GM12878 (cell line): ENCODE data around the gene TMEM256. TPM values are rescaled to one million over a fixed set of nuclear protein-coding genes. Genes with fewer than 3 reads are reported as not detected.

Experiments
- ATAC-seq: fragments of 200-7000 bp; cut with Tn5 transposase; 3 replicates; pipeline ENCODE4 v1.9.1; 2020; ENCODE audit warnings: mild to moderate bottlenecking, moderate library complexity
- BruUV-seq: library from RNA; stranded (reverse); fragments of 400-500 nt; replicated peaks from 2 replicates; lab custom pipeline; 2021; lab: Mats Ljungman, UMichigan
- CTCF ChIA-PET: fragments of 300-600 bp; sonication (Branson Sonifier 250); formaldehyde crosslinking; extraction: SDS; loops from one replicate; lab custom pipeline; 2021; ENCODE audit warnings: inconsistent platforms; lab: Yijun Ruan, JAX
- POLR2A ChIA-PET: fragments of 350-600 bp; formaldehyde crosslinking; extraction: SDS; loops from one replicate; lab custom pipeline; 2021; ENCODE audit warnings: inconsistent platforms; lab: Charles Lee
- RAD21 ChIA-PET: fragments of 300-600 bp; sonication (Branson Sonifier 250); formaldehyde crosslinking; loops from one replicate; lab custom pipeline; 2023; ENCODE audit warnings: antibody characterized with exemption; ENCODE audit not compliant: unreplicated experiment; lab: Charles Lee
- SMC1A ChIA-PET: fragments of 300-600 bp; sonication (Branson Sonifier 250); formaldehyde crosslinking; loops from one replicate; lab custom pipeline; 2023; ENCODE audit not compliant: unreplicated experiment, uncharacterized antibody; lab: Charles Lee
- DNase-seq: peaks from one replicate; pipeline ENCODE4 v3.0.0-alpha.2; 2011; ENCODE audit warnings: low read depth, low spot score
- FAIRE-seq: peaks from 3 replicates; lab custom pipeline; 2011; peaks lifted over from hg19 to GRCh38; lab: Jason Lieb, UNC
- H2AFZ ChIP-seq: 2 replicates; pipeline ENCODE4 v1.6.0; 2011; ENCODE audit warnings: low read depth, low read length, control low read depth; ENCODE audit not compliant: control insufficient read depth
- H3K27ac ChIP-seq: 2 replicates; pipeline ENCODE4 v1.5.1; 2011; ENCODE audit warnings: control low read depth; ENCODE audit not compliant: control insufficient read depth, insufficient read depth
- H3K27me3 ChIP-seq, 2 experiments: replicated peaks in 1 of 2; 2 replicates each; pipeline versions ENCODE4 v1.6.0 to v1.6.1; 2011; ENCODE audit warnings: low read length in 1 of 2; ENCODE audit not compliant: control insufficient read depth in 2 of 2, insufficient read depth in 2 of 2
- H3K36me3 ChIP-seq, 2 experiments: 2 replicates each; pipeline ENCODE4 v1.5.1; 2011; ENCODE audit warnings: low read length in 1 of 2; ENCODE audit not compliant: control insufficient read depth in 2 of 2, insufficient read depth in 2 of 2
- H3K4me1 ChIP-seq: 2 replicates; pipeline ENCODE4 v1.6.1; 2011; ENCODE audit warnings: mild to moderate bottlenecking, low read length, moderate library complexity, mixed read lengths; ENCODE audit not compliant: control insufficient read depth, insufficient read depth
- H3K4me2 ChIP-seq: 2 replicates; pipeline ENCODE4 v1.6.0; 2011; ENCODE audit warnings: control low read depth; ENCODE audit not compliant: control insufficient read depth, insufficient read depth
- H3K4me3 ChIP-seq: fragments of 200-600 bp; sonication (generic); 2 replicates; pipeline ENCODE4 v1.5.1; 2016
- H3K79me2 ChIP-seq: 2 replicates; pipeline ENCODE4 v1.6.0; 2011; ENCODE audit warnings: low read length; ENCODE audit not compliant: control insufficient read depth, insufficient read depth
- H3K9ac ChIP-seq: 2 replicates; pipeline ENCODE4 v1.8.0; 2011; ENCODE audit warnings: low read length, control low read depth, mixed read lengths; ENCODE audit not compliant: control insufficient read depth, insufficient read depth
- H3K9me3 ChIP-seq: replicated peaks from 3 replicates; pipeline ENCODE4 v1.5.1; 2011; ENCODE audit warnings: mild to moderate bottlenecking, low read length; ENCODE audit not compliant: control insufficient read depth, insufficient read depth
- H4K20me1 ChIP-seq: 2 replicates; pipeline ENCODE4 v1.6.0; 2011; ENCODE audit not compliant: control insufficient read depth, insufficient read depth
- BHLHE40 ChIP-seq, 2 experiments: fragments of 450-650 bp in 1 of 2; IDR thresholded peaks; 2 replicates each; pipeline ENCODE4 v1.6.1; 2011 to 2017; ENCODE audit warnings: low read depth in 2 of 2, borderline replicate concordance in 1 of 2, improper control_type of control experiment in 1 of 2, low read length in 1 of 2, mild to moderate bottlenecking in 1 of 2
- BMI1 ChIP-seq: fragments of 450-650 bp; IDR thresholded peaks from 2 replicates; pipeline ENCODE4 v1.6.1; 2016; ENCODE audit warnings: mild to moderate bottlenecking, moderate library complexity, borderline replicate concordance
- CHD1 ChIP-seq: IDR thresholded peaks from 2 replicates; pipeline ENCODE4 v1.6.1; 2012; ENCODE audit warnings: low read depth, low read length, improper control_type of control experiment
- CREB1 ChIP-seq: IDR thresholded peaks from 2 replicates; pipeline ENCODE4 v1.6.1; 2012; ENCODE audit warnings: low read depth, mild to moderate bottlenecking, inconsistent platforms
- HDAC6 ChIP-seq: fragments of 200-600 bp; sonication (generic); IDR thresholded peaks from one replicate; pipeline ENCODE4 v1.8.0; 2017; ENCODE audit warnings: antibody characterized with exemption; ENCODE audit not compliant: unreplicated experiment
- HDGF ChIP-seq: fragments of 450-650 bp; IDR thresholded peaks from 2 replicates; pipeline ENCODE4 v1.6.1; 2016; ENCODE audit warnings: antibody characterized with exemption
- LARP7 ChIP-seq: fragments of 450-650 bp; IDR thresholded peaks from 2 replicates; pipeline ENCODE4 v1.6.1; 2017; ENCODE audit warnings: mild to moderate bottlenecking
- MTA2 ChIP-seq: fragments of 450-650 bp; IDR thresholded peaks from 2 replicates; pipeline ENCODE4 v1.6.1; 2016; ENCODE audit warnings: low read depth, mild to moderate bottlenecking, moderate library complexity
- MXI1 ChIP-seq: fragments of 150-350 bp; IDR thresholded peaks from 2 replicates; pipeline ENCODE4 v1.6.1; 2011; ENCODE audit warnings: low read depth, mild to moderate bottlenecking, inconsistent platforms, low read length, improper control_type of control experiment
- NBN ChIP-seq: fragments of 450-650 bp; IDR thresholded peaks from 2 replicates; pipeline ENCODE4 v1.6.1; 2016
- RCOR1 ChIP-seq: conservative IDR thresholded peaks from 2 replicates; pipeline ENCODE4 v1.6.1; 2012; ENCODE audit warnings: low read depth, low read length, improper control_type of control experiment
- WGBS: methylation state at CpG from one replicate; pipeline ENCODE4 v1.1.6; 2016; ENCODE audit warnings: low lambda C conversion rate; ENCODE audit not compliant: insufficient replicate concordance, insufficient coverage; ENCODE audit errors: missing lambda C conversion rate; 5-methylcytosine and 5-hydroxymethylcytosine counted together
- in situ Hi-C: fragments of 300-500 bp; cut with MboI; formaldehyde crosslinking; loops from 9 replicates; pipeline ENCODE4 v1.14.3; 2018; ENCODE audit warnings: mixed read lengths
- intact Hi-C: fragments of 100-400 bp; cut with micrococcal nuclease; formaldehyde crosslinking; loops from one replicate; pipeline ENCODE4 v1.14.2; 2022; ENCODE audit not compliant: unreplicated experiment
- polyA plus RNA-seq, 11 experiments: library from polyadenylated mRNA; depleted of rRNA in 4 of 11; unstranded in 6 of 11; stranded (reverse) in 5 of 11; fragments of >200 nt; fragmentation: Nextera tagmentation in 4 of 11; fragmentation: Illumina TruSeq in 1 of 11; extraction: Ambion mirVana in 4 of 11; extraction: Trizol in 1 of 11; gene quantifications; 1 replicate in 1 of 11; 2 replicates in 10 of 11; pipeline versions ENCODE4 v1.2.1 to v1.2.3, GENCODE V29; 2011 to 2016; ENCODE audit warnings: inconsistent platforms in 2 of 11, missing spikeins in 2 of 11, low read depth in 1 of 11
- total RNA-seq, 4 experiments: library from RNA; depleted of rRNA in 3 of 4; stranded (reverse); fragments of >200 nt in 3 of 4; fragmentation: Illumina TruSeq in 1 of 4; extraction: Trizol in 1 of 4; gene quantifications; 2 replicates each; pipeline versions ENCODE4 v1.2.1 to v1.2.3, GENCODE V29; 2013 to 2021

Gene TMEM256
- total and polyA plus RNA-seq, 10 of the 15 experiments (the other 5 are each of a cell fraction or from before 2014, with no cell fraction given) = 57.3 to 342 (median 95.7) TPM

- SMC1A ChIA-PET = interaction anchor here (0.6 to 2.4 kb wide), 5 partner anchors 18 to 333 kb away, joined by 3 to 9 read pairs (median 4); partner anchors contain the start of genes ACAP1 and TP53
- Histone ChIP-seq H4K20me1 (no peaks in the 10 kb centered on the region), H3K27me3 (no peaks in the 10 kb centered on the region), H3K36me3 (no peaks in the 10 kb centered on the region), H3K9me3 (no peaks in the 10 kb centered on the region), H3K4me2 (peak overlapping the region; percentile 30; the same call in 1 of the 2 replicates), H3K4me3 (no peak overlapping the region), H3K9ac (0 out of 2 replicates have a peak overlapping the region, but pooled peaks have one; percentile 14), H3K4me1 (peaks cover 23% of the 10 kb centered on the region), H2AFZ (no peak overlapping the region), H3K27ac (no peak overlapping the region), H3K79me2 (peaks cover 7% of the 10 kb centered on the region)
- in situ Hi-C loops (no loop called here), intact Hi-C loops (loop anchor here (5.0 kb wide), 1 partner anchor 83 kb away; the partner anchor contains the start of genes FGF11 and TMEM102)
- FAIRE-seq = no peak
- CTCF ChIA-PET = interaction anchor here (0.6 to 4.0 kb wide), 13 partner anchors 9 to 334 kb away, joined by 3 to 58 read pairs (median 9); partner anchors contain the start of genes SENP3, SOX15, TMEM102 and TNFSF13
- TF ChIP-seq MXI1 (peak; percentile 59; the same call in 1 of the 2 replicates), BHLHE40 (IDR thresholded peaks at IDR 0.05; ENCODE audit: borderline replicate concordance in 1 of 2, low read depth in 2 of 2, low read length in 1 of 2) (peak in 1 of 2 experiments; percentile 23; a peak in 1 of 4 replicates), NBN (0 out of 2 replicates have a peak, but pooled peaks have one; percentile 45), HDAC6 (no peak), LARP7 (0 out of 2 replicates have a peak, but pooled peaks have one; percentile 24), CHD1 (no peak), BMI1 (peak; percentile 89), CREB1 (peak; percentile 53; the same call in 1 of the 2 replicates), MTA2 (peak; percentile 61; the same call in 1 of the 2 replicates), RCOR1 (no peak), HDGF (peak; percentile 73; the same call in 1 of the 2 replicates)
- POLR2A ChIA-PET = interaction anchor here (0.6 to 1.3 kb wide), 7 partner anchors 18 to 319 kb away, joined by 3 to 6 read pairs (median 3); partner anchors contain the start of genes ACAP1, GPS2, NEURL4 and SLC2A4
- RAD21 ChIA-PET = interaction anchor here (0.5 to 3.6 kb wide), 9 partner anchors 8 to 333 kb away, joined by 3 to 31 read pairs (median 3); partner anchors contain the start of genes ACAP1, NEURL4, TMEM102 and TMEM256
- no TSS peak for BruUV-seq
- no peak for ATAC-seq
- DNase-seq = no peak
- WGBS = 37% methylated on average over 9 of the region's 9 CpGs
These were observed 49.5 kb downstream of the TMEM256 start for GRCh38 chr17:7354262-7354843.

Other genes starting within 250 kb of the TMEM256 start
Only the 7 nearest of the 39 such genes appear.
- 0.54 and 1.1 TPM in 2 replicates for gene TNK1, start 23.0 kb downstream of the TMEM256 start, total RNA-seq (2014; rRNA removed)
- gene TNK1, start 23.0 kb downstream of the TMEM256 start, total RNA-seq (2014; rRNA removed; fragmentation: Illumina TruSeq; extraction: Trizol) = 0.18 and 0.94 TPM in 2 replicates
- 0.77 and 2.0 TPM in 2 replicates for gene TNK1, start 23.0 kb downstream of the TMEM256 start, total RNA-seq (2021)
- 0.19 and 0.22 TPM in 2 replicates for gene TNK1, start 23.0 kb downstream of the TMEM256 start, polyA plus RNA-seq (2011; rRNA removed)
- 0.21 and 0.60 TPM in 2 replicates for gene TNK1, start 23.0 kb downstream of the TMEM256 start, polyA plus RNA-seq (2014; fragmentation: Illumina TruSeq; extraction: Trizol)
- under 1 TPM; 0.06 to 0.11 TPM for gene TNK1, start 23.0 kb downstream of the TMEM256 start, polyA plus RNA-seq (2014; fragmentation: Nextera tagmentation; extraction: Ambion mirVana)
- gene TNK1, start 23.0 kb downstream of the TMEM256 start, polyA plus RNA-seq (2014; rRNA removed) = 1.0 and 2.5 TPM in 2 replicates
- gene TNK1, start 23.0 kb downstream of the TMEM256 start, polyA plus RNA-seq (2016; fragmentation: Nextera tagmentation; extraction: Ambion mirVana) = 1 to 10 TPM in 1 of 2 experiments, under 1 TPM in 1; 0.63 to 1.2 TPM
- 37.3 and 42.9 TPM in 2 replicates for gene PLSCR3, start 9.6 kb downstream of the TMEM256 start, total RNA-seq (2014; rRNA removed)
- gene PLSCR3, start 9.6 kb downstream of the TMEM256 start, total RNA-seq (2014; rRNA removed; fragmentation: Illumina TruSeq; extraction: Trizol) = 13.0 and 14.0 TPM in 2 replicates
- gene PLSCR3, start 9.6 kb downstream of the TMEM256 start, total RNA-seq (2021) = 44.2 and 45.6 TPM in 2 replicates
- 3.7 and 9.9 TPM in 2 replicates for gene PLSCR3, start 9.6 kb downstream of the TMEM256 start, polyA plus RNA-seq (2011; rRNA removed)
- 16.9 and 43.8 TPM in 2 replicates for gene PLSCR3, start 9.6 kb downstream of the TMEM256 start, polyA plus RNA-seq (2014; fragmentation: Illumina TruSeq; extraction: Trizol)
- gene PLSCR3, start 9.6 kb downstream of the TMEM256 start, polyA plus RNA-seq (2014; fragmentation: Nextera tagmentation; extraction: Ambion mirVana) = 10 to 100 TPM; 12.7 to 12.8 TPM
- 50.1 and 54.2 TPM in 2 replicates for gene PLSCR3, start 9.6 kb downstream of the TMEM256 start, polyA plus RNA-seq (2014; rRNA removed)
- 10 to 100 TPM; 46.7 to 51.4 TPM for gene PLSCR3, start 9.6 kb downstream of the TMEM256 start, polyA plus RNA-seq (2016; fragmentation: Nextera tagmentation; extraction: Ambion mirVana)
- 0.11 TPM in 1 of 2 replicates, not detected in the other for gene NLGN2, start 3.7 kb upstream of the TMEM256 start, total RNA-seq (2014; rRNA removed)
- gene NLGN2, start 3.7 kb upstream of the TMEM256 start, total RNA-seq (2014; rRNA removed; fragmentation: Illumina TruSeq; extraction: Trizol) = 0.04 TPM in 1 of 2 replicates, not detected in the other
- 0.87 and 1.2 TPM in 2 replicates for gene NLGN2, start 3.7 kb upstream of the TMEM256 start, total RNA-seq (2021)
- 0.12 and 0.14 TPM in 2 replicates for gene NLGN2, start 3.7 kb upstream of the TMEM256 start, polyA plus RNA-seq (2011; rRNA removed)
- 0.11 and 0.32 TPM in 2 replicates for gene NLGN2, start 3.7 kb upstream of the TMEM256 start, polyA plus RNA-seq (2014; fragmentation: Illumina TruSeq; extraction: Trizol)
- under 1 TPM; 0.02 to 0.05 TPM for gene NLGN2, start 3.7 kb upstream of the TMEM256 start, polyA plus RNA-seq (2014; fragmentation: Nextera tagmentation; extraction: Ambion mirVana)
- 0.39 and 0.58 TPM in 2 replicates for gene NLGN2, start 3.7 kb upstream of the TMEM256 start, polyA plus RNA-seq (2014; rRNA removed)
- gene NLGN2, start 3.7 kb upstream of the TMEM256 start, polyA plus RNA-seq (2016; fragmentation: Nextera tagmentation; extraction: Ambion mirVana) = under 1 TPM in 1 of 2 experiments, not detected in 1; 0.08 TPM
- not detected in 2 replicates for gene SPEM1, start 16.2 kb upstream of the TMEM256 start, total RNA-seq (2014; rRNA removed)
- not detected in 2 replicates for gene SPEM1, start 16.2 kb upstream of the TMEM256 start, total RNA-seq (2014; rRNA removed; fragmentation: Illumina TruSeq; extraction: Trizol)
- not detected in 2 replicates for gene SPEM1, start 16.2 kb upstream of the TMEM256 start, total RNA-seq (2021)
- not detected in 2 replicates for gene SPEM1, start 16.2 kb upstream of the TMEM256 start, polyA plus RNA-seq (2011; rRNA removed)
- not detected in 2 replicates for gene SPEM1, start 16.2 kb upstream of the TMEM256 start, polyA plus RNA-seq (2014; fragmentation: Illumina TruSeq; extraction: Trizol)
- not detected for gene SPEM1, start 16.2 kb upstream of the TMEM256 start, polyA plus RNA-seq (2014; fragmentation: Nextera tagmentation; extraction: Ambion mirVana)
- not detected in 2 replicates for gene SPEM1, start 16.2 kb upstream of the TMEM256 start, polyA plus RNA-seq (2014; rRNA removed)
- not detected for gene SPEM1, start 16.2 kb upstream of the TMEM256 start, polyA plus RNA-seq (2016; fragmentation: Nextera tagmentation; extraction: Ambion mirVana)
- not detected in 2 replicates for gene SPEM2, start 21.5 kb upstream of the TMEM256 start, total RNA-seq (2014; rRNA removed)
- gene SPEM2, start 21.5 kb upstream of the TMEM256 start, total RNA-seq (2014; rRNA removed; fragmentation: Illumina TruSeq; extraction: Trizol) = not detected in 2 replicates
- gene SPEM2, start 21.5 kb upstream of the TMEM256 start, total RNA-seq (2021) = not detected in 2 replicates
- not detected in 2 replicates for gene SPEM2, start 21.5 kb upstream of the TMEM256 start, polyA plus RNA-seq (2011; rRNA removed)
- gene SPEM2, start 21.5 kb upstream of the TMEM256 start, polyA plus RNA-seq (2014; fragmentation: Illumina TruSeq; extraction: Trizol) = not detected in 2 replicates
- not detected for gene SPEM2, start 21.5 kb upstream of the TMEM256 start, polyA plus RNA-seq (2014; fragmentation: Nextera tagmentation; extraction: Ambion mirVana)
- not detected in 2 replicates for gene SPEM2, start 21.5 kb upstream of the TMEM256 start, polyA plus RNA-seq (2014; rRNA removed)
- not detected for gene SPEM2, start 21.5 kb upstream of the TMEM256 start, polyA plus RNA-seq (2016; fragmentation: Nextera tagmentation; extraction: Ambion mirVana)
- gene SPEM3, start 24.8 kb upstream of the TMEM256 start, total RNA-seq (2014; rRNA removed) = not detected in 2 replicates
- not detected in 2 replicates for gene SPEM3, start 24.8 kb upstream of the TMEM256 start, total RNA-seq (2014; rRNA removed; fragmentation: Illumina TruSeq; extraction: Trizol)
- not detected in 2 replicates for gene SPEM3, start 24.8 kb upstream of the TMEM256 start, total RNA-seq (2021)
- not detected in 2 replicates for gene SPEM3, start 24.8 kb upstream of the TMEM256 start, polyA plus RNA-seq (2011; rRNA removed)
- not detected in 2 replicates for gene SPEM3, start 24.8 kb upstream of the TMEM256 start, polyA plus RNA-seq (2014; fragmentation: Illumina TruSeq; extraction: Trizol)
- gene SPEM3, start 24.8 kb upstream of the TMEM256 start, polyA plus RNA-seq (2014; fragmentation: Nextera tagmentation; extraction: Ambion mirVana) = not detected
- gene SPEM3, start 24.8 kb upstream of the TMEM256 start, polyA plus RNA-seq (2014; rRNA removed) = not detected in 2 replicates
- not detected for gene SPEM3, start 24.8 kb upstream of the TMEM256 start, polyA plus RNA-seq (2016; fragmentation: Nextera tagmentation; extraction: Ambion mirVana)
- 14.0 and 14.8 TPM in 2 replicates for gene TMEM102, start 31.3 kb upstream of the TMEM256 start, total RNA-seq (2014; rRNA removed)
- 4.2 and 5.1 TPM in 2 replicates for gene TMEM102, start 31.3 kb upstream of the TMEM256 start, total RNA-seq (2014; rRNA removed; fragmentation: Illumina TruSeq; extraction: Trizol)
- 13.9 and 14.4 TPM in 2 replicates for gene TMEM102, start 31.3 kb upstream of the TMEM256 start, total RNA-seq (2021)
- 2.6 and 6.5 TPM in 2 replicates for gene TMEM102, start 31.3 kb upstream of the TMEM256 start, polyA plus RNA-seq (2011; rRNA removed)
- 1.9 and 4.5 TPM in 2 replicates for gene TMEM102, start 31.3 kb upstream of the TMEM256 start, polyA plus RNA-seq (2014; fragmentation: Illumina TruSeq; extraction: Trizol)
- gene TMEM102, start 31.3 kb upstream of the TMEM256 start, polyA plus RNA-seq (2014; fragmentation: Nextera tagmentation; extraction: Ambion mirVana) = under 1 TPM in 1 of 2 experiments, not detected in 1; 0.04 TPM
- 10.5 and 11.1 TPM in 2 replicates for gene TMEM102, start 31.3 kb upstream of the TMEM256 start, polyA plus RNA-seq (2014; rRNA removed)
- gene TMEM102, start 31.3 kb upstream of the TMEM256 start, polyA plus RNA-seq (2016; fragmentation: Nextera tagmentation; extraction: Ambion mirVana) = 10 to 100 TPM; 11.3 to 12.8 TPM